Liver (tissue), 9 donors: ENCODE measurements around the gene STX16. TPM values are rescaled to one million over a fixed set of nuclear protein-coding genes. Genes with fewer than 3 reads are reported as not detected.

Experiments
- DNase-seq: peaks from one replicate; pipeline ENCODE4 v3.0.0-alpha.2; 2017; ENCODE audit warnings: low spot score
- H3K27ac ChIP-seq, 2 donors: one replicate each; pipeline ENCODE4 v1.7.0; 2013; ENCODE audit warnings: inconsistent platforms in 2 of 2, low read length in 2 of 2, control low read depth in 1 of 2, low read depth in 1 of 2, mild to moderate bottlenecking in 1 of 2
- H3K27me3 ChIP-seq, 4 donors: one replicate each; pipeline versions ENCODE4 v1.6.1 to v1.7.0; 2013; ENCODE audit warnings: low read length in 3 of 4, inconsistent platforms in 1 of 4, mild to moderate bottlenecking in 1 of 4, moderate library complexity in 1 of 4; ENCODE audit not compliant: control insufficient read depth in 4 of 4, insufficient read depth in 4 of 4
- H3K36me3 ChIP-seq, 4 donors: one replicate each; pipeline versions ENCODE4 v1.6.1 to v1.7.0; 2013; ENCODE audit warnings: low read length in 3 of 4, mild to moderate bottlenecking in 3 of 4, low read depth in 1 of 4, moderate library complexity in 1 of 4; ENCODE audit not compliant: control insufficient read depth in 4 of 4, insufficient read depth in 3 of 4
- H3K4me1 ChIP-seq, 4 donors: one replicate each; pipeline versions ENCODE4 v1.6.1 to v1.7.0; 2013; ENCODE audit warnings: low read length in 3 of 4, mild to moderate bottlenecking in 3 of 4, moderate library complexity in 1 of 4; ENCODE audit not compliant: control insufficient read depth in 4 of 4, insufficient read depth in 4 of 4
- H3K4me3 ChIP-seq, 3 donors: one replicate each; pipeline versions ENCODE4 v1.6.1 to v1.7.0; 2013; ENCODE audit warnings: low read length in 3 of 3, control low read depth in 1 of 3, low read depth in 1 of 3, mild to moderate bottlenecking in 1 of 3
- H3K9ac ChIP-seq, 2 donors: one replicate each; pipeline ENCODE4 v1.7.0; 2013; ENCODE audit warnings: low read length in 2 of 2, mild to moderate bottlenecking in 2 of 2, moderate library complexity in 2 of 2, control low read depth in 1 of 2, low read depth in 1 of 2
- H3K9me3 ChIP-seq, 4 donors: one replicate each; pipeline versions ENCODE4 v1.6.1 to v1.7.0; 2013; ENCODE audit warnings: low read length in 3 of 4; ENCODE audit not compliant: control insufficient read depth in 4 of 4
- EGR1 ChIP-seq, 2 donors: IDR thresholded peaks; 2 replicates each; pipeline ENCODE4 v1.6.1; 2016 to 2018; ENCODE audit warnings: antibody characterized with exemption in 2 of 2, low read depth in 2 of 2
- FOXA2 ChIP-seq: IDR thresholded peaks from 2 replicates; pipeline ENCODE4 v1.6.1; 2016; ENCODE audit warnings: antibody characterized with exemption
- HNF4A ChIP-seq, 2 donors: conservative IDR thresholded peaks; 2 replicates each; pipeline ENCODE4 v1.6.1; 2016; ENCODE audit warnings: antibody characterized with exemption in 2 of 2, mild to moderate bottlenecking in 2 of 2
- HNF4G ChIP-seq: IDR thresholded peaks from 2 replicates; pipeline ENCODE4 v1.6.1; 2016; ENCODE audit warnings: antibody characterized with exemption
- JUND ChIP-seq, 2 donors: IDR thresholded peaks; 2 replicates each; pipeline ENCODE4 v1.6.1; 2016; ENCODE audit warnings: antibody characterized with exemption in 2 of 2
- RAD21 ChIP-seq, 2 donors: IDR thresholded peaks; 2 replicates each; pipeline ENCODE4 v1.6.1; 2016; ENCODE audit warnings: antibody characterized with exemption in 2 of 2, mild to moderate bottlenecking in 2 of 2
- RXRA ChIP-seq, 2 donors: IDR thresholded peaks; 2 replicates each; pipeline ENCODE4 v1.6.1; 2017 to 2018; ENCODE audit warnings: antibody characterized with exemption in 2 of 2, mild to moderate bottlenecking in 1 of 2
- SP1 ChIP-seq: IDR thresholded peaks from 2 replicates; pipeline ENCODE4 v1.6.1; 2018; ENCODE audit warnings: antibody characterized with exemption, mild to moderate bottlenecking
- TAF1 ChIP-seq: conservative IDR thresholded peaks from 2 replicates; pipeline ENCODE4 v1.6.1; 2016; ENCODE audit warnings: antibody characterized with exemption, mild to moderate bottlenecking
- YY1 ChIP-seq: IDR thresholded peaks from 2 replicates; pipeline ENCODE4 v1.6.1; 2016; ENCODE audit warnings: antibody characterized with exemption, mild to moderate bottlenecking
- ZBTB33 ChIP-seq: IDR thresholded peaks from 2 replicates; pipeline ENCODE4 v1.6.1; 2016; ENCODE audit warnings: antibody characterized with exemption
- WGBS: extraction: QIAGEN DNeasy Blood & Tissue Kit; methylation state at CpG from one replicate; pipeline ENCODE4 v1.1.7; 2013; 5-methylcytosine and 5-hydroxymethylcytosine counted together
- polyA plus RNA-seq, 2 donors: library from polyadenylated mRNA; stranded (reverse) in 1 of 2; unstranded in 1 of 2; fragments of 200-250 nt in 1 of 2; fragments of >200 nt in 1 of 2; fragmentation: Nextera tagmentation in 1 of 2; extraction: Ambion mirVana in 1 of 2; gene quantifications; one replicate each; pipeline versions ENCODE4 v1.2.1 to v1.2.3, GENCODE V29; 2013 to 2015
- total RNA-seq, 2 donors: library from RNA; depleted of rRNA; stranded (reverse); fragments of >200 nt; gene quantifications; one replicate each; pipeline ENCODE4 v1.2.3, GENCODE V29; 2014
- TF ChIP-seq, protein P1 (sequence below): IDR thresholded peaks from 2 replicates; pipeline ENCODE4 v1.6.1; 2016; ENCODE audit warnings: antibody characterized with exemption
- TF ChIP-seq, protein P2 (sequence below): fragments of 150-350 bp; IDR thresholded peaks from 2 replicates; pipeline ENCODE4 v1.5.1; 2017; ENCODE audit warnings: improper control_type of control experiment, low read depth, low read length; ENCODE audit not compliant: missing input control
- TF ChIP-seq, protein P3 (sequence below): IDR thresholded peaks from 2 replicates; pipeline ENCODE4 v1.6.1; 2016; ENCODE audit warnings: antibody characterized with exemption
- TF ChIP-seq, protein P4 (sequence below): IDR thresholded peaks from 2 replicates; pipeline ENCODE4 v1.6.1; 2016; ENCODE audit warnings: antibody characterized with exemption, mild to moderate bottlenecking
- donor health status: healthy.
- donor health status: healthy.
- donor health status: healthy.
- donor health status: healthy.
- donor health status: healthy.

Gene STX16
- total and polyA plus RNA-seq, 4 donors, result 8.5 to 32.5 (median 16.6) TPM

- no peak for DNase-seq
- H3K9ac ChIP-seq, result no peak overlapping the region
- 82% methylated on average over 19 of the region's 19 CpGs for whole genome bisulfite sequencing
- peaks cover 0 to 9% (median 5%) of the 10 kb centered on the region in 4 donors for H3K4me1 ChIP-seq
- H3K36me3 ChIP-seq, result no peaks in the 10 kb centered on the region
- H3K27ac ChIP-seq, result no peak overlapping the region
- H3K27me3 ChIP-seq, result no peaks in the 10 kb centered on the region
- TF ChIP-seq TAF1 (no peak), SP1 (no peak), ZBTB33 (no peak), FOXA2 (no peak), YY1 (no peak), JUND (IDR thresholded peaks at IDR 0.05) (no peak), RAD21 (IDR thresholded peaks at IDR 0.05) (no peak), EGR1 (IDR thresholded peaks at IDR 0.05; ENCODE audit: low read depth in 2 of 2) (no peak), RXRA (IDR thresholded peaks at IDR 0.05) (no peak), HNF4A (conservative IDR thresholded peaks at IDR 0.05) (no peak), HNF4G (no peak)
- TF ChIP-seq, protein P1, sequence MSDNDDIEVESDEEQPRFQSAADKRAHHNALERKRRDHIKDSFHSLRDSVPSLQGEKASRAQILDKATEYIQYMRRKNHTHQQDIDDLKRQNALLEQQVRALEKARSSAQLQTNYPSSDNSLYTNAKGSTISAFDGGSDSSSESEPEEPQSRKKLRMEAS, result no peak
- TF ChIP-seq, protein P2, sequence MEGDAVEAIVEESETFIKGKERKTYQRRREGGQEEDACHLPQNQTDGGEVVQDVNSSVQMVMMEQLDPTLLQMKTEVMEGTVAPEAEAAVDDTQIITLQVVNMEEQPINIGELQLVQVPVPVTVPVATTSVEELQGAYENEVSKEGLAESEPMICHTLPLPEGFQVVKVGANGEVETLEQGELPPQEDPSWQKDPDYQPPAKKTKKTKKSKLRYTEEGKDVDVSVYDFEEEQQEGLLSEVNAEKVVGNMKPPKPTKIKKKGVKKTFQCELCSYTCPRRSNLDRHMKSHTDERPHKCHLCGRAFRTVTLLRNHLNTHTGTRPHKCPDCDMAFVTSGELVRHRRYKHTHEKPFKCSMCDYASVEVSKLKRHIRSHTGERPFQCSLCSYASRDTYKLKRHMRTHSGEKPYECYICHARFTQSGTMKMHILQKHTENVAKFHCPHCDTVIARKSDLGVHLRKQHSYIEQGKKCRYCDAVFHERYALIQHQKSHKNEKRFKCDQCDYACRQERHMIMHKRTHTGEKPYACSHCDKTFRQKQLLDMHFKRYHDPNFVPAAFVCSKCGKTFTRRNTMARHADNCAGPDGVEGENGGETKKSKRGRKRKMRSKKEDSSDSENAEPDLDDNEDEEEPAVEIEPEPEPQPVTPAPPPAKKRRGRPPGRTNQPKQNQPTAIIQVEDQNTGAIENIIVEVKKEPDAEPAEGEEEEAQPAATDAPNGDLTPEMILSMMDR, result no peak
- TF ChIP-seq, protein P3, sequence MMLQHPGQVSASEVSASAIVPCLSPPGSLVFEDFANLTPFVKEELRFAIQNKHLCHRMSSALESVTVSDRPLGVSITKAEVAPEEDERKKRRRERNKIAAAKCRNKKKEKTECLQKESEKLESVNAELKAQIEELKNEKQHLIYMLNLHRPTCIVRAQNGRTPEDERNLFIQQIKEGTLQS, result no peak
- TF ChIP-seq, protein P4, sequence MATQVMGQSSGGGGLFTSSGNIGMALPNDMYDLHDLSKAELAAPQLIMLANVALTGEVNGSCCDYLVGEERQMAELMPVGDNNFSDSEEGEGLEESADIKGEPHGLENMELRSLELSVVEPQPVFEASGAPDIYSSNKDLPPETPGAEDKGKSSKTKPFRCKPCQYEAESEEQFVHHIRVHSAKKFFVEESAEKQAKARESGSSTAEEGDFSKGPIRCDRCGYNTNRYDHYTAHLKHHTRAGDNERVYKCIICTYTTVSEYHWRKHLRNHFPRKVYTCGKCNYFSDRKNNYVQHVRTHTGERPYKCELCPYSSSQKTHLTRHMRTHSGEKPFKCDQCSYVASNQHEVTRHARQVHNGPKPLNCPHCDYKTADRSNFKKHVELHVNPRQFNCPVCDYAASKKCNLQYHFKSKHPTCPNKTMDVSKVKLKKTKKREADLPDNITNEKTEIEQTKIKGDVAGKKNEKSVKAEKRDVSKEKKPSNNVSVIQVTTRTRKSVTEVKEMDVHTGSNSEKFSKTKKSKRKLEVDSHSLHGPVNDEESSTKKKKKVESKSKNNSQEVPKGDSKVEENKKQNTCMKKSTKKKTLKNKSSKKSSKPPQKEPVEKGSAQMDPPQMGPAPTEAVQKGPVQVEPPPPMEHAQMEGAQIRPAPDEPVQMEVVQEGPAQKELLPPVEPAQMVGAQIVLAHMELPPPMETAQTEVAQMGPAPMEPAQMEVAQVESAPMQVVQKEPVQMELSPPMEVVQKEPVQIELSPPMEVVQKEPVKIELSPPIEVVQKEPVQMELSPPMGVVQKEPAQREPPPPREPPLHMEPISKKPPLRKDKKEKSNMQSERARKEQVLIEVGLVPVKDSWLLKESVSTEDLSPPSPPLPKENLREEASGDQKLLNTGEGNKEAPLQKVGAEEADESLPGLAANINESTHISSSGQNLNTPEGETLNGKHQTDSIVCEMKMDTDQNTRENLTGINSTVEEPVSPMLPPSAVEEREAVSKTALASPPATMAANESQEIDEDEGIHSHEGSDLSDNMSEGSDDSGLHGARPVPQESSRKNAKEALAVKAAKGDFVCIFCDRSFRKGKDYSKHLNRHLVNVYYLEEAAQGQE, result no peak
- H3K9me3 ChIP-seq, result peaks cover 0 to 3% (median 0%) of the 10 kb centered on the region in 4 donors
- H3K4me3 ChIP-seq, result no peak overlapping the region
Measured at GRCh38 chr20:58604128-58604881, 46.8 kb upstream of the STX16 start.
